GM12878 (cell line): ENCODE results near the gene MSL2. TPM values are rescaled to one million over a fixed set of nuclear protein-coding genes. Genes with fewer than 3 reads are reported as not detected.
A peak's percentile ranks its signal among the peaks of the same experiment; 100 is the strongest.

Experiments used
- BCL11A ChIP-seq: IDR thresholded peaks from 2 replicates; pipeline ENCODE4 v1.6.1; 2011; ENCODE audit warnings: low read depth, low read length
- HDGF ChIP-seq: fragments of 450-650 bp; IDR thresholded peaks from 2 replicates; pipeline ENCODE4 v1.6.1; 2016; ENCODE audit warnings: antibody characterized with exemption
- JUNB ChIP-seq: IDR thresholded peaks from 2 replicates; pipeline ENCODE4 v1.6.1; 2016; ENCODE audit warnings: antibody characterized with exemption, mild to moderate bottlenecking
- KDM1A ChIP-seq: fragments of 200-600 bp; sonication (generic); IDR thresholded peaks from 2 replicates; pipeline ENCODE4 v1.6.1; 2016; ENCODE audit warnings: borderline replicate concordance
- MXI1 ChIP-seq: fragments of 150-350 bp; IDR thresholded peaks from 2 replicates; pipeline ENCODE4 v1.6.1; 2011; ENCODE audit warnings: low read depth, mild to moderate bottlenecking, inconsistent platforms, low read length, improper control_type of control experiment
- NFYB ChIP-seq: IDR thresholded peaks from 2 replicates; pipeline ENCODE4 v1.6.1; 2011; ENCODE audit warnings: low read depth, mild to moderate bottlenecking, low read length, improper control_type of control experiment, moderate library complexity; ENCODE audit not compliant: insufficient read depth
- ZNF217 ChIP-seq: fragments of 450-650 bp; IDR thresholded peaks from 2 replicates; pipeline ENCODE4 v1.6.1; 2017; ENCODE audit warnings: antibody characterized with exemption, mild to moderate bottlenecking
- ZNF274 ChIP-seq: IDR thresholded peaks from one replicate; pipeline ENCODE4 v1.8.0; 2011; ENCODE audit not compliant: insufficient read length, insufficient read depth
- polyA plus RNA-seq, 11 experiments: library from polyadenylated mRNA; depleted of rRNA in 4 of 11; unstranded in 6 of 11; stranded (reverse) in 5 of 11; fragments of >200 nt; fragmentation: Nextera tagmentation in 4 of 11; fragmentation: Illumina TruSeq in 1 of 11; extraction: Ambion mirVana in 4 of 11; extraction: Trizol in 1 of 11; gene quantifications; 1 replicate in 1 of 11; 2 replicates in 10 of 11; pipeline versions ENCODE4 v1.2.1 to v1.2.3, GENCODE V29; 2011 to 2016; ENCODE audit warnings: inconsistent platforms in 2 of 11, missing spikeins in 2 of 11, low read depth in 1 of 11
- total RNA-seq, 4 experiments: library from RNA; depleted of rRNA in 3 of 4; stranded (reverse); fragments of >200 nt in 3 of 4; fragmentation: Illumina TruSeq in 1 of 4; extraction: Trizol in 1 of 4; gene quantifications; 2 replicates each; pipeline versions ENCODE4 v1.2.1 to v1.2.3, GENCODE V29; 2013 to 2021
- TF ChIP-seq, protein P1 (sequence below): fragments of 450-650 bp; IDR thresholded peaks from 2 replicates; pipeline ENCODE4 v1.6.1; 2017; ENCODE audit warnings: antibody characterized with exemption, mild to moderate bottlenecking, moderate library complexity
- TF ChIP-seq, protein P2 (sequence below): fragments of 150-350 bp; IDR thresholded peaks from 2 replicates; pipeline ENCODE4 v1.6.1; 2016; ENCODE audit warnings: low read depth, low read length
- TF ChIP-seq, protein P3 (sequence below): IDR thresholded peaks from 2 replicates; pipeline ENCODE4 v1.6.1; 2011; ENCODE audit warnings: borderline replicate concordance, low read depth, mild to moderate bottlenecking, moderate library complexity, low read length; ENCODE audit not compliant: insufficient read depth, poor library complexity, severe bottlenecking
- TF ChIP-seq, protein P4 (sequence below): fragments of 450-650 bp; IDR thresholded peaks from 2 replicates; pipeline ENCODE4 v1.6.1; 2018; ENCODE audit warnings: mild to moderate bottlenecking, low read depth, moderate library complexity; ENCODE audit not compliant: partially characterized antibody
- TF ChIP-seq, protein P5 (sequence below): fragments of 450-650 bp; IDR thresholded peaks from 2 replicates; pipeline ENCODE4 v1.6.1; 2017; ENCODE audit warnings: mild to moderate bottlenecking, low read depth, inconsistent platforms; ENCODE audit not compliant: poor library complexity, severe bottlenecking
- TF ChIP-seq, protein P6 (sequence below): IDR thresholded peaks from 2 replicates; pipeline ENCODE4 v1.6.1; 2011; ENCODE audit warnings: low read depth, low read length, improper control_type of control experiment, borderline replicate concordance
- TF ChIP-seq, protein P7 (sequence below): IDR thresholded peaks from 2 replicates; pipeline ENCODE4 v1.6.1; 2012; ENCODE audit warnings: low read depth, low read length, improper control_type of control experiment

MSL2 gene
- total and polyA plus RNA-seq, 10 of the 15 experiments (the other 5 are each of a cell fraction or from before 2014, with no cell fraction given), result 3.5 to 31.7 (median 10.5) TPM

DNA sequence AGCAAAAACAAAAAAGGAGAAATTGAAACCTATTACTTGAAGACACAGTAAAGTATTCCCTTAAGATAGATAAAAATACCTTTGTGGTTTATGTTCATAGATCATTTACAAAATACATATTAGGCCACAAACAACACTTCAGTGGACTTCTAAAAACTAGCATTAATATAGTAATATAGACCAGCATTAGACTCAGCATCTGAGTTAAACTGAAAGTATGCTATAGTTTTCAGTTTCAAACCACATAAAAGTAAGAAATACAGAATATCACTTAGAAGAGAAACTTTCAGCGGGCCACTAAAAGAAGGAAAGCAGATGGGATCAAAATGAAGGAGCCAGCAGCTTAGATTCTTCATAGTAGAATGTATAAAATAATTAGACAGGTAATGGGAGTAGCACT is 86.6 kb downstream of the MSL2 start (continued):
- TF ChIP-seq, protein P1, sequence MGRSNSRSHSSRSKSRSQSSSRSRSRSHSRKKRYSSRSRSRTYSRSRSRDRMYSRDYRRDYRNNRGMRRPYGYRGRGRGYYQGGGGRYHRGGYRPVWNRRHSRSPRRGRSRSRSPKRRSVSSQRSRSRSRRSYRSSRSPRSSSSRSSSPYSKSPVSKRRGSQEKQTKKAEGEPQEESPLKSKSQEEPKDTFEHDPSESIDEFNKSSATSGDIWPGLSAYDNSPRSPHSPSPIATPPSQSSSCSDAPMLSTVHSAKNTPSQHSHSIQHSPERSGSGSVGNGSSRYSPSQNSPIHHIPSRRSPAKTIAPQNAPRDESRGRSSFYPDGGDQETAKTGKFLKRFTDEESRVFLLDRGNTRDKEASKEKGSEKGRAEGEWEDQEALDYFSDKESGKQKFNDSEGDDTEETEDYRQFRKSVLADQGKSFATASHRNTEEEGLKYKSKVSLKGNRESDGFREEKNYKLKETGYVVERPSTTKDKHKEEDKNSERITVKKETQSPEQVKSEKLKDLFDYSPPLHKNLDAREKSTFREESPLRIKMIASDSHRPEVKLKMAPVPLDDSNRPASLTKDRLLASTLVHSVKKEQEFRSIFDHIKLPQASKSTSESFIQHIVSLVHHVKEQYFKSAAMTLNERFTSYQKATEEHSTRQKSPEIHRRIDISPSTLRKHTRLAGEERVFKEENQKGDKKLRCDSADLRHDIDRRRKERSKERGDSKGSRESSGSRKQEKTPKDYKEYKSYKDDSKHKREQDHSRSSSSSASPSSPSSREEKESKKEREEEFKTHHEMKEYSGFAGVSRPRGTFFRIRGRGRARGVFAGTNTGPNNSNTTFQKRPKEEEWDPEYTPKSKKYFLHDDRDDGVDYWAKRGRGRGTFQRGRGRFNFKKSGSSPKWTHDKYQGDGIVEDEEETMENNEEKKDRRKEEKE, result no peak
- TF ChIP-seq ZNF217 (peak; percentile 95; the same call in 1 of the 2 replicates), HDGF (no peak), NFYB (no peak), KDM1A (no peak), ZNF274 (no peak), BCL11A (no peak), MXI1 (no peak), JUNB (peak; percentile 89)
- TF ChIP-seq, protein P2, sequence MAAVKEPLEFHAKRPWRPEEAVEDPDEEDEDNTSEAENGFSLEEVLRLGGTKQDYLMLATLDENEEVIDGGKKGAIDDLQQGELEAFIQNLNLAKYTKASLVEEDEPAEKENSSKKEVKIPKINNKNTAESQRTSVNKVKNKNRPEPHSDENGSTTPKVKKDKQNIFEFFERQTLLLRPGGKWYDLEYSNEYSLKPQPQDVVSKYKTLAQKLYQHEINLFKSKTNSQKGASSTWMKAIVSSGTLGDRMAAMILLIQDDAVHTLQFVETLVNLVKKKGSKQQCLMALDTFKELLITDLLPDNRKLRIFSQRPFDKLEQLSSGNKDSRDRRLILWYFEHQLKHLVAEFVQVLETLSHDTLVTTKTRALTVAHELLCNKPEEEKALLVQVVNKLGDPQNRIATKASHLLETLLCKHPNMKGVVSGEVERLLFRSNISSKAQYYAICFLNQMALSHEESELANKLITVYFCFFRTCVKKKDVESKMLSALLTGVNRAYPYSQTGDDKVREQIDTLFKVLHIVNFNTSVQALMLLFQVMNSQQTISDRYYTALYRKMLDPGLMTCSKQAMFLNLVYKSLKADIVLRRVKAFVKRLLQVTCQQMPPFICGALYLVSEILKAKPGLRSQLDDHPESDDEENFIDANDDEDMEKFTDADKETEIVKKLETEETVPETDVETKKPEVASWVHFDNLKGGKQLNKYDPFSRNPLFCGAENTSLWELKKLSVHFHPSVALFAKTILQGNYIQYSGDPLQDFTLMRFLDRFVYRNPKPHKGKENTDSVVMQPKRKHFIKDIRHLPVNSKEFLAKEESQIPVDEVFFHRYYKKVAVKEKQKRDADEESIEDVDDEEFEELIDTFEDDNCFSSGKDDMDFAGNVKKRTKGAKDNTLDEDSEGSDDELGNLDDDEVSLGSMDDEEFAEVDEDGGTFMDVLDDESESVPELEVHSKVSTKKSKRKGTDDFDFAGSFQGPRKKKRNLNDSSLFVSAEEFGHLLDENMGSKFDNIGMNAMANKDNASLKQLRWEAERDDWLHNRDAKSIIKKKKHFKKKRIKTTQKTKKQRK, result no peak
- TF ChIP-seq, protein P3, sequence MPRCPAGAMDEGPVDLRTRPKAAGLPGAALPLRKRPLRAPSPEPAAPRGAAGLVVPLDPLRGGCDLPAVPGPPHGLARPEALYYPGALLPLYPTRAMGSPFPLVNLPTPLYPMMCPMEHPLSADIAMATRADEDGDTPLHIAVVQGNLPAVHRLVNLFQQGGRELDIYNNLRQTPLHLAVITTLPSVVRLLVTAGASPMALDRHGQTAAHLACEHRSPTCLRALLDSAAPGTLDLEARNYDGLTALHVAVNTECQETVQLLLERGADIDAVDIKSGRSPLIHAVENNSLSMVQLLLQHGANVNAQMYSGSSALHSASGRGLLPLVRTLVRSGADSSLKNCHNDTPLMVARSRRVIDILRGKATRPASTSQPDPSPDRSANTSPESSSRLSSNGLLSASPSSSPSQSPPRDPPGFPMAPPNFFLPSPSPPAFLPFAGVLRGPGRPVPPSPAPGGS, result no peak
- TF ChIP-seq, protein P4, sequence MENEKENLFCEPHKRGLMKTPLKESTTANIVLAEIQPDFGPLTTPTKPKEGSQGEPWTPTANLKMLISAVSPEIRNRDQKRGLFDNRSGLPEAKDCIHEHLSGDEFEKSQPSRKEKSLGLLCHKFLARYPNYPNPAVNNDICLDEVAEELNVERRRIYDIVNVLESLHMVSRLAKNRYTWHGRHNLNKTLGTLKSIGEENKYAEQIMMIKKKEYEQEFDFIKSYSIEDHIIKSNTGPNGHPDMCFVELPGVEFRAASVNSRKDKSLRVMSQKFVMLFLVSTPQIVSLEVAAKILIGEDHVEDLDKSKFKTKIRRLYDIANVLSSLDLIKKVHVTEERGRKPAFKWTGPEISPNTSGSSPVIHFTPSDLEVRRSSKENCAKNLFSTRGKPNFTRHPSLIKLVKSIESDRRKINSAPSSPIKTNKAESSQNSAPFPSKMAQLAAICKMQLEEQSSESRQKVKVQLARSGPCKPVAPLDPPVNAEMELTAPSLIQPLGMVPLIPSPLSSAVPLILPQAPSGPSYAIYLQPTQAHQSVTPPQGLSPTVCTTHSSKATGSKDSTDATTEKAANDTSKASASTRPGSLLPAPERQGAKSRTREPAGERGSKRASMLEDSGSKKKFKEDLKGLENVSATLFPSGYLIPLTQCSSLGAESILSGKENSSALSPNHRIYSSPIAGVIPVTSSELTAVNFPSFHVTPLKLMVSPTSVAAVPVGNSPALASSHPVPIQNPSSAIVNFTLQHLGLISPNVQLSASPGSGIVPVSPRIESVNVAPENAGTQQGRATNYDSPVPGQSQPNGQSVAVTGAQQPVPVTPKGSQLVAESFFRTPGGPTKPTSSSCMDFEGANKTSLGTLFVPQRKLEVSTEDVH, result no peak
- TF ChIP-seq, protein P5, sequence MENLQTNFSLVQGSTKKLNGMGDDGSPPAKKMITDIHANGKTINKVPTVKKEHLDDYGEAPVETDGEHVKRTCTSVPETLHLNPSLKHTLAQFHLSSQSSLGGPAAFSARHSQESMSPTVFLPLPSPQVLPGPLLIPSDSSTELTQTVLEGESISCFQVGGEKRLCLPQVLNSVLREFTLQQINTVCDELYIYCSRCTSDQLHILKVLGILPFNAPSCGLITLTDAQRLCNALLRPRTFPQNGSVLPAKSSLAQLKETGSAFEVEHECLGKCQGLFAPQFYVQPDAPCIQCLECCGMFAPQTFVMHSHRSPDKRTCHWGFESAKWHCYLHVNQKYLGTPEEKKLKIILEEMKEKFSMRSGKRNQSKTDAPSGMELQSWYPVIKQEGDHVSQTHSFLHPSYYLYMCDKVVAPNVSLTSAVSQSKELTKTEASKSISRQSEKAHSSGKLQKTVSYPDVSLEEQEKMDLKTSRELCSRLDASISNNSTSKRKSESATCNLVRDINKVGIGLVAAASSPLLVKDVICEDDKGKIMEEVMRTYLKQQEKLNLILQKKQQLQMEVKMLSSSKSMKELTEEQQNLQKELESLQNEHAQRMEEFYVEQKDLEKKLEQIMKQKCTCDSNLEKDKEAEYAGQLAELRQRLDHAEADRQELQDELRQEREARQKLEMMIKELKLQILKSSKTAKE, result no peak
- TF ChIP-seq, protein P6, sequence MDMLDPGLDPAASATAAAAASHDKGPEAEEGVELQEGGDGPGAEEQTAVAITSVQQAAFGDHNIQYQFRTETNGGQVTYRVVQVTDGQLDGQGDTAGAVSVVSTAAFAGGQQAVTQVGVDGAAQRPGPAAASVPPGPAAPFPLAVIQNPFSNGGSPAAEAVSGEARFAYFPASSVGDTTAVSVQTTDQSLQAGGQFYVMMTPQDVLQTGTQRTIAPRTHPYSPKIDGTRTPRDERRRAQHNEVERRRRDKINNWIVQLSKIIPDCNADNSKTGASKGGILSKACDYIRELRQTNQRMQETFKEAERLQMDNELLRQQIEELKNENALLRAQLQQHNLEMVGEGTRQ, result no peak
- TF ChIP-seq, protein P7, sequence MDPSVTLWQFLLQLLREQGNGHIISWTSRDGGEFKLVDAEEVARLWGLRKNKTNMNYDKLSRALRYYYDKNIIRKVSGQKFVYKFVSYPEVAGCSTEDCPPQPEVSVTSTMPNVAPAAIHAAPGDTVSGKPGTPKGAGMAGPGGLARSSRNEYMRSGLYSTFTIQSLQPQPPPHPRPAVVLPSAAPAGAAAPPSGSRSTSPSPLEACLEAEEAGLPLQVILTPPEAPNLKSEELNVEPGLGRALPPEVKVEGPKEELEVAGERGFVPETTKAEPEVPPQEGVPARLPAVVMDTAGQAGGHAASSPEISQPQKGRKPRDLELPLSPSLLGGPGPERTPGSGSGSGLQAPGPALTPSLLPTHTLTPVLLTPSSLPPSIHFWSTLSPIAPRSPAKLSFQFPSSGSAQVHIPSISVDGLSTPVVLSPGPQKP, result no peak
